H9 (cell line): ENCODE measurements around the gene INPP5B. TPM values are rescaled to one million over a fixed set of nuclear protein-coding genes. Genes with fewer than 3 reads are reported as not detected.
A peak's percentile ranks its signal among the peaks of the same experiment; 100 is the strongest.

Experiments used
- DNase-seq: peaks from one replicate; pipeline ENCODE4 v3.0.0-alpha.2; 2017
- H2AFZ ChIP-seq: one replicate; pipeline ENCODE4 v1.6.1; 2013; ENCODE audit warnings: mild to moderate bottlenecking, low read length, control low read depth, moderate library complexity
- H2AK5ac ChIP-seq: 2 replicates; pipeline ENCODE4 v1.6.1; 2013; ENCODE audit warnings: low read length, control low read depth, mixed read lengths; ENCODE audit not compliant: insufficient read length
- H2BK120ac ChIP-seq: one replicate; pipeline ENCODE4 v1.6.1; 2013; ENCODE audit warnings: low read depth, mild to moderate bottlenecking, low read length, control low read depth, inconsistent platforms; ENCODE audit not compliant: poor library complexity, severe bottlenecking
- H2BK12ac ChIP-seq: 2 replicates; pipeline ENCODE4 v1.6.1; 2013; ENCODE audit warnings: low read length, control low read depth, mixed read lengths, low read depth; ENCODE audit not compliant: insufficient read length
- H2BK15ac ChIP-seq: 2 replicates; pipeline ENCODE4 v1.6.1; 2013; ENCODE audit warnings: low read depth, low read length, control low read depth
- H2BK20ac ChIP-seq: one replicate; pipeline ENCODE4 v1.6.1; 2013; ENCODE audit warnings: low read depth, mild to moderate bottlenecking, low read length, control low read depth, inconsistent platforms; ENCODE audit not compliant: poor library complexity, severe bottlenecking
- H2BK5ac ChIP-seq: 2 replicates; pipeline ENCODE4 v1.6.1; 2013; ENCODE audit warnings: low read length, control low read depth, mixed read lengths; ENCODE audit not compliant: insufficient read length
- H3K14ac ChIP-seq: 2 replicates; pipeline ENCODE4 v1.6.1; 2013; ENCODE audit warnings: low read length, control low read depth; ENCODE audit not compliant: insufficient read depth
- H3K18ac ChIP-seq: 2 replicates; pipeline ENCODE4 v1.6.1; 2013; ENCODE audit warnings: low read depth, mild to moderate bottlenecking, mixed read lengths, low read length, control low read depth; ENCODE audit not compliant: insufficient read length
- H3K23ac ChIP-seq: 2 replicates; pipeline ENCODE4 v1.6.1; 2013; ENCODE audit warnings: low read length, control low read depth, mixed read lengths, low read depth; ENCODE audit not compliant: insufficient read length
- H3K23me2 ChIP-seq: 2 replicates; pipeline ENCODE4 v1.6.1; 2013; ENCODE audit warnings: low read depth, mild to moderate bottlenecking, mixed read lengths, low read length, control low read depth; ENCODE audit not compliant: insufficient read length, poor library complexity, severe bottlenecking
- H3K27ac ChIP-seq: 2 replicates; pipeline ENCODE4 v1.5.1; 2013; ENCODE audit warnings: low read length, control low read depth, mixed read lengths, low read depth; ENCODE audit not compliant: insufficient read length
- H3K27me3 ChIP-seq: 2 replicates; pipeline ENCODE4 v1.6.1; 2013; ENCODE audit warnings: low read length, control low read depth, inconsistent platforms; ENCODE audit not compliant: insufficient read depth
- H3K4ac ChIP-seq: 2 replicates; pipeline ENCODE4 v1.6.1; 2013; ENCODE audit warnings: low read depth, mild to moderate bottlenecking, control low read depth, inconsistent platforms, low read length, moderate library complexity
- H3K4me1 ChIP-seq: 2 replicates; pipeline ENCODE4 v1.6.1; 2013; ENCODE audit warnings: low read length, control low read depth, inconsistent platforms; ENCODE audit not compliant: insufficient read depth
- H3K4me2 ChIP-seq: 2 replicates; pipeline ENCODE4 v1.6.1; 2013; ENCODE audit warnings: low read length, control low read depth, mixed read lengths; ENCODE audit not compliant: insufficient read length, insufficient read depth
- H3K56ac ChIP-seq: 2 replicates; pipeline ENCODE4 v1.6.1; 2013; ENCODE audit warnings: low read depth, mild to moderate bottlenecking, mixed read lengths, low read length, control low read depth; ENCODE audit not compliant: insufficient read length
- H3K79me1 ChIP-seq: 2 replicates; pipeline ENCODE4 v1.6.1; 2013; ENCODE audit warnings: low read depth, mild to moderate bottlenecking, moderate library complexity, low read length, control low read depth, inconsistent platforms; ENCODE audit not compliant: insufficient read depth, poor library complexity, severe bottlenecking
- H3K79me2 ChIP-seq: 2 replicates; pipeline ENCODE4 v1.6.1; 2013; ENCODE audit warnings: low read length, control low read depth, inconsistent platforms; ENCODE audit not compliant: insufficient read depth
- H3K9ac ChIP-seq: 2 replicates; pipeline ENCODE4 v1.6.1; 2013; ENCODE audit warnings: low read length, control low read depth, mixed read lengths; ENCODE audit not compliant: insufficient read length; ENCODE audit errors: extremely low read depth
- H3K9me3 ChIP-seq: one replicate; pipeline ENCODE4 v1.6.1; 2013; ENCODE audit warnings: low read depth, low read length, inconsistent platforms; ENCODE audit not compliant: control insufficient read depth
- H3T11ph ChIP-seq: one replicate; pipeline ENCODE4 v1.6.1; 2013; ENCODE audit warnings: mild to moderate bottlenecking, low read length, control low read depth, inconsistent platforms
- H4K20me1 ChIP-seq: one replicate; pipeline ENCODE4 v1.6.1; 2013; ENCODE audit not compliant: control insufficient read depth, insufficient read length, insufficient read depth
- H4K5ac ChIP-seq: 2 replicates; pipeline ENCODE4 v1.6.1; 2013; ENCODE audit warnings: low read depth, mild to moderate bottlenecking, mixed read lengths, low read length, control low read depth; ENCODE audit not compliant: insufficient read length
- H4K8ac ChIP-seq: replicated peaks from 2 replicates; pipeline ENCODE4 v1.6.1; 2013; ENCODE audit warnings: low read length, control low read depth, mixed read lengths, low read depth; ENCODE audit not compliant: insufficient read length
- H4K91ac ChIP-seq: 2 replicates; pipeline ENCODE4 v1.6.1; 2013; ENCODE audit warnings: low read depth, mild to moderate bottlenecking, moderate library complexity, mixed read lengths, low read length, control low read depth; ENCODE audit not compliant: insufficient read length
- H3K27ac Mint-ChIP-seq, 3 experiments: 2 replicates in 2 of 3; 3 replicates in 1 of 3; pipeline ENCODE4 v1.8.0; 2020 to 2021; ENCODE audit warnings: mixed read lengths in 3 of 3, mild to moderate bottlenecking in 1 of 3, moderate library complexity in 1 of 3
- H3K27me3 Mint-ChIP-seq: 2 replicates; pipeline ENCODE4 v1.8.0; 2021; ENCODE audit warnings: low read depth, mild to moderate bottlenecking, moderate library complexity, mixed read lengths
- H3K36me3 Mint-ChIP-seq, 3 experiments: 2 replicates in 2 of 3; 3 replicates in 1 of 3; pipeline ENCODE4 v1.8.0; 2020 to 2021; ENCODE audit warnings: low read depth in 3 of 3, mixed read lengths in 3 of 3; ENCODE audit not compliant: insufficient read depth in 1 of 3
- H3K4me1 Mint-ChIP-seq, 2 experiments: 2 replicates each; pipeline ENCODE4 v1.8.0; 2020; ENCODE audit warnings: mixed read lengths in 2 of 2
- H3K4me3 Mint-ChIP-seq, 2 experiments: 2 replicates in 1 of 2; 3 replicates in 1 of 2; pipeline ENCODE4 v1.8.0; 2020 to 2021; ENCODE audit warnings: mild to moderate bottlenecking in 2 of 2, mixed read lengths in 2 of 2, moderate library complexity in 1 of 2
- H3K9me3 Mint-ChIP-seq, 2 experiments: 2 replicates in 1 of 2; 3 replicates in 1 of 2; pipeline ENCODE4 v1.8.0; 2020; ENCODE audit warnings: mild to moderate bottlenecking in 2 of 2, mixed read lengths in 2 of 2, moderate library complexity in 1 of 2
- CTCF ChIP-seq: fragments of 200-600 bp; sonication (generic); conservative IDR thresholded peaks from 3 replicates; pipeline ENCODE4 v1.8.0; 2021; ENCODE audit warnings: antibody characterized with exemption, mild to moderate bottlenecking
- WGBS: extraction: QIAGEN DNeasy Blood & Tissue Kit; methylation state at CpG from one replicate; pipeline ENCODE4 v1.1.7; 2013; ENCODE audit warnings: missing lambda C conversion rate, low lambda C conversion rate, mixed read lengths; ENCODE audit not compliant: insufficient read length; ENCODE audit errors: extremely low coverage; 5-methylcytosine and 5-hydroxymethylcytosine counted together
- total RNA-seq: library from RNA; stranded (reverse); gene quantifications from 2 replicates; pipeline ENCODE4 v1.2.1, GENCODE V29; 2021

INPP5B gene
- total RNA-seq, 1 experiment from 2014 or later = 28.2 TPM

- Histone ChIP-seq H4K5ac (no peak overlapping the region), H2BK20ac (no peak overlapping the region), H3K23ac (no peak overlapping the region), H4K20me1 (no peaks in the 10 kb centered on the region), H3K27ac (no peak overlapping the region), H3T11ph (no peak overlapping the region), H3K4ac (no peak overlapping the region), H2BK120ac (no peak overlapping the region), H3K9me3 (no peaks in the 10 kb centered on the region), H3K18ac (no peak overlapping the region), H3K79me1 (no peaks in the 10 kb centered on the region), H3K56ac (no peak overlapping the region), H2BK5ac (no peak overlapping the region), H3K79me2 (no peaks in the 10 kb centered on the region), H4K91ac (no peak overlapping the region), H3K23me2 (peaks cover 3% of the 10 kb centered on the region), H2BK12ac (no peak overlapping the region), H3K27me3 (no peaks in the 10 kb centered on the region), H2AFZ (no peak overlapping the region), H4K8ac (no peak overlapping the region), H3K4me1 (no peaks in the 10 kb centered on the region), H3K4me2 (no peak overlapping the region), H2AK5ac (no peak overlapping the region), H3K9ac (no peak overlapping the region), H3K14ac (no peak overlapping the region), H2BK15ac (no peak overlapping the region)
- no CpG with 5 or more reads among the region's 6 CpGs for WGBS
- Mint-ChIP-seq H3K36me3 (no peaks in the 10 kb centered on the region), H3K4me1 (peaks cover 20 to 27% of the 10 kb centered on the region in 2 experiments), H3K4me3 (no peak overlapping the region; a peak in 1 of 5 replicates), H3K9me3 (no peaks in the 10 kb centered on the region), H3K27me3 (no peaks in the 10 kb centered on the region; the same call in 1 of the 2 replicates), H3K27ac (peak overlapping the region in 1 of 3 experiments; percentile 18; a peak in 1 of 7 replicates)
- no peak for DNase-seq
- TF ChIP-seq CTCF = no peak
Observed at GRCh38 chr1:37949524-37950152, 2.8 kb upstream of the INPP5B start.
